Common myeloid progenitor, CD34-positive (primary cell): Measurements from ENCODE around the gene IPPK.

Experiments used
- CTCF ChIA-PET: fragments of 350-600 bp; sonication (Branson Sonifier 250); formaldehyde crosslinking; loops from one replicate; lab custom pipeline; 2021; ENCODE audit warnings: antibody characterized with exemption; lab: Charles Lee
- POLR2A ChIA-PET: fragments of 350-600 bp; sonication (Branson Sonifier 250); formaldehyde crosslinking; loops from one replicate; lab custom pipeline; 2021; ENCODE audit warnings: antibody characterized with exemption; lab: Charles Lee
- DNase-seq, 3 donors: peaks; one replicate each; pipeline versions ENCODE4 v3.0.0 to v3.0.0-alpha.2; 2013
- H3K27ac ChIP-seq, 2 experiments: 1 replicate in 1 of 2; 2 replicates in 1 of 2; pipeline ENCODE4 v1.7.0; 2013; ENCODE audit warnings: inconsistent platforms in 2 of 2, low read length in 2 of 2, mild to moderate bottlenecking in 2 of 2, low read depth in 1 of 2, moderate library complexity in 1 of 2; ENCODE audit not compliant: severe bottlenecking in 2 of 2, insufficient read depth in 1 of 2, poor library complexity in 1 of 2
- H3K27me3 ChIP-seq, 5 experiments: replicated peaks in 2 of 5; 1 replicate in 3 of 5; 2 replicates in 2 of 5; pipeline versions ENCODE4 v1.6.1 to v1.7.0; 2013; ENCODE audit warnings: low read length in 4 of 5, mild to moderate bottlenecking in 2 of 5, moderate library complexity in 2 of 5, inconsistent platforms in 1 of 5; ENCODE audit not compliant: insufficient read depth in 5 of 5, control insufficient read depth in 4 of 5
- H3K36me3 ChIP-seq, 4 experiments: 1 replicate in 2 of 4; 2 replicates in 2 of 4; pipeline versions ENCODE4 v1.6.1 to v1.7.0; 2013; ENCODE audit warnings: low read length in 3 of 4, control low read depth in 1 of 4, mild to moderate bottlenecking in 1 of 4; ENCODE audit not compliant: control insufficient read depth in 4 of 4, insufficient read depth in 4 of 4
- H3K4me1 ChIP-seq, 4 experiments: 1 replicate in 3 of 4; 2 replicates in 1 of 4; pipeline versions ENCODE4 v1.6.1 to v1.7.1; 2013; ENCODE audit warnings: low read length in 3 of 4, mild to moderate bottlenecking in 3 of 4, control low read depth in 1 of 4, inconsistent platforms in 1 of 4, moderate library complexity in 1 of 4; ENCODE audit not compliant: control insufficient read depth in 4 of 4, insufficient read depth in 4 of 4; ENCODE audit errors: control extremely low read depth in 1 of 4
- H3K4me3 ChIP-seq, 7 experiments: 1 replicate in 4 of 7; 2 replicates in 3 of 7; pipeline versions ENCODE4 v1.5.1 to v1.7.0; 2013; ENCODE audit warnings: mild to moderate bottlenecking in 7 of 7, low read length in 6 of 7, moderate library complexity in 6 of 7, inconsistent platforms in 2 of 7, low read depth in 2 of 7, control low read depth in 1 of 7; ENCODE audit not compliant: insufficient read depth in 4 of 7, control insufficient read depth in 1 of 7; ENCODE audit errors: extremely low read depth in 1 of 7
- H3K9me3 ChIP-seq, 5 experiments: 1 replicate in 4 of 5; 2 replicates in 1 of 5; pipeline versions ENCODE4 v1.6.1 to v1.7.1; 2013; ENCODE audit warnings: low read length in 4 of 5, mild to moderate bottlenecking in 2 of 5, inconsistent platforms in 1 of 5, low read depth in 1 of 5, moderate library complexity in 1 of 5; ENCODE audit not compliant: control insufficient read depth in 4 of 5, insufficient read depth in 2 of 5; ENCODE audit errors: control extremely low read depth in 1 of 5
- WGBS: methylation state at CpG from one replicate; pipeline ENCODE4 v1.1.5; 2013; ENCODE audit not compliant: insufficient coverage; 5-methylcytosine and 5-hydroxymethylcytosine counted together

The IPPK gene

DNA sequence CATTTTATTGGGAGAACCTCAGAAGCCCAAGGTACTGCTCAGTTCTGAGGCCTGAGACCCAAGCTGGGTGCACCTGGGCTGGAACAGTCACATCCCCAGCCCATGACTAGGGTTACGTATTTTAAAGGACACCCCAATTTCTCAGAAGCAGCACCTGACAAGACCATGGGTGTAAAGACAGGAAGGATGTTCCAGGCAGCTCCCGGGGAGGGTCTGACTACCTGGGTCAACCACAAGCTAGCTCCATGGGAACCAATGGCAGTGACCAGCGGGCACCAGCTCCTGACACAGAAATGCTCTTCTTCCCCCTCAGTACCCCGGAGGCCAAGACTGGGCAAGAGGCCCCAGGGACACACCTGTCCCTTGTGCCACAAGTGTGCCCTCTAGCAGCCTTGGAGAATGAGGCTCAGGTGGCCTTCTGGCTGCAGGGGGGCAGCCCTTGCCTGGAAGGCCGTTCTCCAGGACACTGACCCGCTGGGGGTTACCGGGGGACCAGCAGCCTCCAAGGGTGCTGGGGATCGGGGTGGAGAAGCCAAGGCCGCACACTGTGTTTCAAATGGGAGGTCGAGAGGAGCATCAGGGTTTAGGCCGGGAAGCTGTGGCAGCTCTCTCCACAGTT, 52.6 kb downstream of the IPPK start:
- no peak for DNase-seq
- ChIA-PET POLR2A (no interaction called here), CTCF (interaction anchor here (1.6 kb wide), 1 partner anchor 13 kb away, joined by 4 read pairs; no protein-coding TSS in a partner anchor)
- no peak overlapping the region for H3K27ac ChIP-seq
- 98% methylated on average over 10 of the region's 11 CpGs for WGBS
- no peaks in the 10 kb centered on the region for H3K9me3 ChIP-seq
- H3K27me3 ChIP-seq = no peaks in the 10 kb centered on the region
- no peak overlapping the region for H3K4me3 ChIP-seq
- peaks cover 6 to 79% (median 58%) of the 10 kb centered on the region in 4 experiments for H3K36me3 ChIP-seq
- no peaks in the 10 kb centered on the region for H3K4me1 ChIP-seq

DNA sequence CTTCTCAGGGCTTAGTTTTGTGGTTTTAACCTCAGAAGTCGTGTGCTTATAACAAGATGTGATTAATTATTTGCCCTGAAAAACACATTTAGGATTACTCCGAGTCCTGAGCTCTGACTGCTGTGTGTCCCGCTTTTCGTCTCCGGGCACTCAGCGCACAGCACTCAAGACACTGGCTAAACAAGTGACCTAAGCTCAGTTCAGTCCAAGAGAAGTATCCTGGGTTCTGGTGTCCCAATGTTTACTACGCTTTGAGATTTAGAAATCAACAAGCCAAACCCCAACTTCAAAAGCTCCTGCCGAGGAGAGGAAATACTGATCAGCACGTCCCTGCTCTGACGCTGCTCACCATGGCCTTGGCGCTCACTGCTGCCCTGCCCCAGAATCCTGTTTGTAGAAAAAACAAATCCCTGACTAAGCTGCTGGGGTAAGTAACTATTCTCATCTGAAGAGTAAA, 53.2 kb downstream of the IPPK start:
- H3K36me3 ChIP-seq = peaks cover 6 to 85% (median 62%) of the 10 kb centered on the region in 4 experiments
- no peaks in the 10 kb centered on the region for H3K27me3 ChIP-seq
- H3K4me3 ChIP-seq = no peak overlapping the region
- no peaks in the 10 kb centered on the region for H3K9me3 ChIP-seq
- no peak overlapping the region for H3K27ac ChIP-seq
- POLR2A ChIA-PET = no interaction called here
- CTCF ChIA-PET = interaction anchor here (1.6 kb wide), 1 partner anchor 14 kb away, joined by 4 read pairs; no protein-coding TSS in a partner anchor
- no peaks in the 10 kb centered on the region for H3K4me1 ChIP-seq
- WGBS = 94% methylated on average over 11 of the region's 11 CpGs
- no peak for DNase-seq

DNA sequence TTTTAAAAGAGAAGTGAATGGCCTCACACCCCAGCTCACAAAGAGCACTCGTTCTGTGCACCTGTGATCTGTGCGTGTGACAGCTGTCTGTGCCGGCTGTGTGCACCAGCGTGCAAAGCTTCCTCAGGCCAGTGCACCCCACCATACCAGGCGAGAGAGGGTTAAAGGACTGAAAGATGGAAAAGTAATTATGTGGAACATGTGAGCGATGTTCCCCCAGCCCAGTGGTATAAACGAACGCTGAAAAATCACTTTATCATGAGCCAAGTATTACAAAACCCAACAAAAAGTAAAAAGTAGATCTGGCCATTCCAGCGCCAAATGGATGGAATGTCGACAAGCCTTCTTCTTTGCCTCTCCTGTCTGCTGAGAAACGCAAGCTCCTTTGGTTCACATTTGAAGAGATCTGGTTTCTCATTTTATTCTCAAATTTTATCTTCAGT, 53.7 kb downstream of the IPPK start:
- Histone ChIP-seq H3K27ac (no peak overlapping the region), H3K4me3 (no peak overlapping the region), H3K9me3 (no peaks in the 10 kb centered on the region), H3K36me3 (peaks cover 6 to 88% (median 64%) of the 10 kb centered on the region in 4 experiments), H3K27me3 (no peaks in the 10 kb centered on the region), H3K4me1 (no peaks in the 10 kb centered on the region)
- ChIA-PET CTCF (interaction anchor here (1.6 kb wide), 1 partner anchor 14 kb away, joined by 4 read pairs; no protein-coding TSS in a partner anchor), POLR2A (no interaction called here)
- 96% methylated on average over 3 of the region's 11 CpGs for WGBS
- DNase-seq = no peak

DNA sequence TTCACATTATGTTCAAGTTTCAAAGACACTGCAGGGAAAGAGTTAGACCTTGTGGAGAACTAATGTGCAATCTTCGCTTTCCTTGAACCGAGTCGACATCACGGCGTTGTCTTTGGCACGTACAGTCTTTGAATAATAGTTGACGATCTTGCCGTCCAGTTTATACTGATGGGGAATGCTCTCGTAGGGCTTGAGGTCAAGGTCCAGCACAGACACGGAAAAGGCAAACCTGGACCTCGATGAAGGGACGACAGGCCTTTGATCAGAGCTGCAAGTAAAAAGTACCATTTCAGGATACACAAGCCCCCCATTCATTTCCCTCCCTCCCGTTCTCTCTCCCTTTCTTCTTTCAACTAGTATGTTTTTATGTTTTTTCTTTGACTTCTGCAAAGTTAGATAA, 54.1 kb downstream of the IPPK start:
- Histone ChIP-seq H3K4me1 (no peaks in the 10 kb centered on the region), H3K36me3 (peaks cover 7 to 86% (median 64%) of the 10 kb centered on the region in 4 experiments), H3K27me3 (no peaks in the 10 kb centered on the region), H3K27ac (no peak overlapping the region), H3K4me3 (no peak overlapping the region), H3K9me3 (no peaks in the 10 kb centered on the region)
- ChIA-PET CTCF (interaction anchor here (1.6 kb wide), 1 partner anchor 15 kb away, joined by 4 read pairs; no protein-coding TSS in a partner anchor), POLR2A (no interaction called here)
- WGBS = over 99% methylated on average over 12 of the region's 13 CpGs
- no peak for DNase-seq

DNA sequence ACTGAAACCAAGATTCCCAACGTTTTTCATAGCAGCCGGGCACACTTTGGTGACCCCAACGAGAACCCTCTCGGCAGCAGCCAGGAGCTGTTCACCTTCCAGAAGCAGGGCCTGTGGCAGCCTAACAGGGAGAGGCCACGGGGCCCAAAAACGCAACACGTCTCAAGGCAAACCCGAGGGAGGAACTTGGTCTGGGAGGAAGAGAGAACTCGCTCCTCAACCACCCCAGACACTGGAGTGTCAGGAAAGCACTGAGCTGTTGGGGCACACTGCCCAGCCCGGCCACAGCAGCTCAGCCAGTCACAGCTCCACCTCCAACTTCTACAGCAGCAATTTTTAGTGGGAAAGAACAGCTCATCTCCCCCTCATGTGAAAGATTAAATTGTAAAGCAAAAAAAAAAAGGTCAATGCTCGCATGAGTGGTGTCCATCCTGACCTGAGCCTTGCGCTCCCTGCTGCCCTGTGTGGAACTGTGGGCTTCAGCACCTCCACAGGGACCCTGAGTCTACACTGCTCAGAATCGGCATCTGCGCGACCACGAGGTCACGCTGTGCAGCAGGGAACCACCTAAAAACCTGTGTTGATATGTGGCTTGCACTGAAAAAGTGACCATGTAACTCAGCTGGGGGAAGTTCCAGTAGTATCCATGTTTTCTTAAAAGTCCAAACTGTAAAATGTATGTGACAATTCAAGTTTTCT, 55.0 kb downstream of the IPPK start:
- 95% methylated on average over 14 of the region's 17 CpGs for WGBS
- Histone ChIP-seq H3K27ac (no peak overlapping the region), H3K9me3 (no peaks in the 10 kb centered on the region), H3K27me3 (no peaks in the 10 kb centered on the region), H3K36me3 (peaks cover 8 to 80% (median 62%) of the 10 kb centered on the region in 4 experiments), H3K4me1 (no peaks in the 10 kb centered on the region), H3K4me3 (no peak overlapping the region)
- DNase-seq = no peak
- CTCF ChIA-PET = no interaction called here
- POLR2A ChIA-PET = interaction anchor here (0.5 kb wide), 1 partner anchor 22 kb away, joined by 3 read pairs; no protein-coding TSS in a partner anchor

DNA sequence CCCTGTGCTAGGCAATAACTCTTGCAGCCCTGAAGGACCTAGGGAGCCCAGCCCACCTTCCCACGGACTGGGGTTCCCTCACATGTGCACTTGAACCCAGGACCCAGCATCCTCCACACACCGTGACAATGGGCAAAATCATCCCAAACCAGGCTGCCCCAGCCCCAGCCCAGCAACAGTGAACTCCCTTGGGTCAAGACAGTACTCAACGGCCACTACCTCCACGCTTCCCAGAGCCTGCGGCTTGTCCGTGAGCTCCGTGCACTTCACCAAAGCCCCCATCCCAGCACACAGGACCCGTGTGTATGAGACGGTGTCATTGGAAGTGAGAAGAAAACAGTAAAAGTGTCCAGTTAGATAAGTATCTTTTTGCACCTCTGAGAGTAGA, 55.8 kb downstream of the IPPK start:
- WGBS = 97% methylated on average over 5 of the region's 9 CpGs
- CTCF ChIA-PET = no interaction called here
- Histone ChIP-seq H3K4me1 (no peaks in the 10 kb centered on the region), H3K27ac (no peak overlapping the region), H3K4me3 (no peak overlapping the region), H3K9me3 (no peaks in the 10 kb centered on the region), H3K36me3 (peaks cover 6 to 73% (median 58%) of the 10 kb centered on the region in 4 experiments), H3K27me3 (no peaks in the 10 kb centered on the region)
- no peak for DNase-seq
- POLR2A ChIA-PET = no interaction called here
